ENCODE results near the gene CPSF6.
"Not testable (repeated sequence)": the region's sequence is repeated elsewhere in the genome, so short reads cannot be mapped to it uniquely, and the experiment has no call there.

GRCh38 chr12:69199976-69200375 lies 39.4 kb upstream of the CPSF6 start:
- not testable (repeated sequence) for TF ChIP-seq CTCF (conservative IDR thresholded peaks at IDR 0.05; ENCODE audit: low read depth, low read length); EZH2 (IDR thresholded peaks at IDR 0.05; ENCODE audit: low read length, unreplicated experiment); EZH2phosphoT487 (IDR thresholded peaks at IDR 0.05; ENCODE audit: borderline replicate concordance, low read length)

All from PC-3 (cell line).